ENCODE measurements around the gene THRAP3. TPM values are rescaled to one million over a fixed set of nuclear protein-coding genes. Genes with fewer than 3 reads are reported as not detected.

THRAP3 gene
- polyA plus RNA-seq, 1 of the 3 experiments (the other 2 are of a cell fraction) = 33.7 TPM

GRCh38 chr1:36349241-36349671 lies 125.0 kb downstream of the THRAP3 start:
- H3K4me1 ChIP-seq (ENCODE audit: control insufficient read depth in 1 of 2, insufficient read depth in 2 of 2, low read depth in 1 of 2, low read length in 1 of 2) = peaks cover 32 to 50% of the 10 kb centered on the region in 2 experiments
- H3K9me2 ChIP-seq = no peaks in the 10 kb centered on the region
- H3K9ac ChIP-seq = peak overlapping the region; percentile 86; the same call in 1 of the 2 replicates
- H3K4me3 ChIP-seq (ENCODE audit: low read depth in 2 of 2, low read length in 1 of 2) = no peak overlapping the region
- peak overlapping the region in 1 of 2 experiments; percentile 100; a peak in 3 of 4 replicates for H3K27ac ChIP-seq (ENCODE audit: low read depth in 2 of 2, low read length in 1 of 2)
- ChIA-PET CTCF (interaction anchor here (1.8 to 7.4 kb wide), 2 partner anchors 18 to 71 kb away, joined by 4 to 86 read pairs; no protein-coding TSS in a partner anchor), POLR2A (no interaction called here)
- 73% methylated on average over 5 of the region's 7 CpGs for WGBS (ENCODE audit: low lambda C conversion rate)
- no peaks in the 10 kb centered on the region for H3K9me3 ChIP-seq
- H3K79me2 ChIP-seq (ENCODE audit: insufficient read depth) = peaks cover 22% of the 10 kb centered on the region; the same call in 1 of the 2 replicates
- H3F3A ChIP-seq (replicated peaks; ENCODE audit: insufficient read depth) = peaks cover 48% of the 10 kb centered on the region
- H2AFZ ChIP-seq (ENCODE audit: low read depth) = no peak overlapping the region
- H3K27me3 ChIP-seq (ENCODE audit: insufficient read depth) = no peaks in the 10 kb centered on the region
- H3K4me2 ChIP-seq = peak overlapping the region; percentile 34
- H4K20me1 ChIP-seq (ENCODE audit: insufficient read depth) = no peaks in the 10 kb centered on the region
- TF ChIP-seq TCF12 (IDR thresholded peaks at IDR 0.05) = peak; percentile 46
- peak; percentile 41 for TF ChIP-seq PBX3 (IDR thresholded peaks at IDR 0.05)
- TF ChIP-seq REST (IDR thresholded peaks at IDR 0.05; ENCODE audit: low read depth, low read length) = no peak
- peak; percentile 28; the same call in 1 of the 2 replicates for TF ChIP-seq JUND (IDR thresholded peaks at IDR 0.05)
- no peak for TF ChIP-seq POLR2AphosphoS5 (IDR thresholded peaks at IDR 0.05; ENCODE audit: low read depth, low read length)
- peak; percentile 43; the same call in 1 of the 2 replicates for TF ChIP-seq FOSL2 (IDR thresholded peaks at IDR 0.05; ENCODE audit: borderline replicate concordance, low read depth)
- H3K36me3 ChIP-seq (replicated peaks in 1 of 2; ENCODE audit: control insufficient read depth in 1 of 2, insufficient read depth in 2 of 2, low read length in 1 of 2) = peaks cover 30 to 50% of the 10 kb centered on the region in 2 experiments
- no peak for DNase-seq

GRCh38 chr1:36349839-36350238 lies 125.6 kb downstream of the THRAP3 start:
- no peaks in the 10 kb centered on the region for H3K9me3 ChIP-seq
- H3K36me3 ChIP-seq (replicated peaks in 1 of 2; ENCODE audit: control insufficient read depth in 1 of 2, insufficient read depth in 2 of 2, low read length in 1 of 2) = peaks cover 30 to 53% of the 10 kb centered on the region in 2 experiments
- peak overlapping the region; percentile 86 for H3K9ac ChIP-seq
- 59% methylated on average over 10 of the region's 16 CpGs for WGBS (ENCODE audit: low lambda C conversion rate)
- H3K27me3 ChIP-seq (ENCODE audit: insufficient read depth) = no peaks in the 10 kb centered on the region
- H3K4me3 ChIP-seq (ENCODE audit: low read depth in 2 of 2, low read length in 1 of 2) = no peak overlapping the region
- H3K4me2 ChIP-seq = peak overlapping the region; percentile 80
- no peak overlapping the region for H2AFZ ChIP-seq (ENCODE audit: low read depth)
- H4K20me1 ChIP-seq (ENCODE audit: insufficient read depth) = no peaks in the 10 kb centered on the region
- peaks cover 44% of the 10 kb centered on the region for H3F3A ChIP-seq (replicated peaks; ENCODE audit: insufficient read depth)
- ChIA-PET POLR2A (no interaction called here), CTCF (interaction anchor here (1.8 to 7.4 kb wide), 3 partner anchors 8 to 70 kb away, joined by 4 to 86 read pairs (median 41); no protein-coding TSS in a partner anchor)
- peaks cover 22% of the 10 kb centered on the region; the same call in 1 of the 2 replicates for H3K79me2 ChIP-seq (ENCODE audit: insufficient read depth)
- H3K27ac ChIP-seq (ENCODE audit: low read depth in 2 of 2, low read length in 1 of 2) = peak overlapping the region; percentile 96 to 100
- no peaks in the 10 kb centered on the region for H3K9me2 ChIP-seq
- H3K4me1 ChIP-seq (ENCODE audit: control insufficient read depth in 1 of 2, insufficient read depth in 2 of 2, low read depth in 1 of 2, low read length in 1 of 2) = peaks cover 32 to 50% of the 10 kb centered on the region in 2 experiments
- no peak for DNase-seq
- TF ChIP-seq GATA2 (CRISPR knock-in tag; IDR thresholded peaks at IDR 0.05) (no peak), NFIC (IDR thresholded peaks at IDR 0.05; ENCODE audit: borderline replicate concordance) (no peak), SIN3A (IDR thresholded peaks at IDR 0.05; ENCODE audit: borderline replicate concordance, low read depth, low read length) (no peak), RAD21 (IDR thresholded peaks at IDR 0.05; ENCODE audit: low read length) (no peak), YY1 (IDR thresholded peaks at IDR 0.05; ENCODE audit: low read depth) (no peak), FOSL2 (IDR thresholded peaks at IDR 0.05; ENCODE audit: borderline replicate concordance, low read depth) (no peak), USF2 (IDR thresholded peaks at IDR 0.05; ENCODE audit: borderline replicate concordance, low read depth, low read length) (no peak), FOXM1 (IDR thresholded peaks at IDR 0.05; ENCODE audit: low read depth) (no peak), EZH2phosphoT487 (IDR thresholded peaks at IDR 0.05; ENCODE audit: borderline replicate concordance, low read depth) (no peak), CTCF (IDR thresholded peaks at IDR 0.05) (no peak), EP300 (IDR thresholded peaks at IDR 0.05; ENCODE audit: borderline replicate concordance in 1 of 2, low read depth in 1 of 2, low read length in 1 of 2) (no peak), TEAD4 (IDR thresholded peaks at IDR 0.05; ENCODE audit: borderline replicate concordance, insufficient read depth) (no peak), ZBTB33 (IDR thresholded peaks at IDR 0.05; ENCODE audit: borderline replicate concordance, low read depth) (no peak)
